Measurements from ENCODE around the gene ATP11B.

- TF ChIP-seq CTCF (IDR thresholded peaks at IDR 0.05), result no peak
- TF ChIP-seq POLR2A (IDR thresholded peaks at IDR 0.05; ENCODE audit: low read length), result no peak
- TF ChIP-seq JUN (IDR thresholded peaks at IDR 0.05), result no peak
- no peak for TF ChIP-seq USF2 (IDR thresholded peaks at IDR 0.05)
- no peak for TF ChIP-seq EP300 (IDR thresholded peaks at IDR 0.05)
- TF ChIP-seq CBX8 (IDR thresholded peaks at IDR 0.05), result no peak
- TF ChIP-seq E2F6 (IDR thresholded peaks at IDR 0.05; ENCODE audit: borderline replicate concordance, low read depth), result no peak
- no peak for TF ChIP-seq MAZ (IDR thresholded peaks at IDR 0.05; ENCODE audit: borderline replicate concordance, low read depth, low read length)
Observed at GRCh38 chr3:182941719-182942118, 148.4 kb downstream of the ATP11B start.

All from A549 (cell line).